ENCODE results near the gene C9orf78.

The C9orf78 gene, protein sequence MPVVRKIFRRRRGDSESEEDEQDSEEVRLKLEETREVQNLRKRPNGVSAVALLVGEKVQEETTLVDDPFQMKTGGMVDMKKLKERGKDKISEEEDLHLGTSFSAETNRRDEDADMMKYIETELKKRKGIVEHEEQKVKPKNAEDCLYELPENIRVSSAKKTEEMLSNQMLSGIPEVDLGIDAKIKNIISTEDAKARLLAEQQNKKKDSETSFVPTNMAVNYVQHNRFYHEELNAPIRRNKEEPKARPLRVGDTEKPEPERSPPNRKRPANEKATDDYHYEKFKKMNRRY

DNA sequence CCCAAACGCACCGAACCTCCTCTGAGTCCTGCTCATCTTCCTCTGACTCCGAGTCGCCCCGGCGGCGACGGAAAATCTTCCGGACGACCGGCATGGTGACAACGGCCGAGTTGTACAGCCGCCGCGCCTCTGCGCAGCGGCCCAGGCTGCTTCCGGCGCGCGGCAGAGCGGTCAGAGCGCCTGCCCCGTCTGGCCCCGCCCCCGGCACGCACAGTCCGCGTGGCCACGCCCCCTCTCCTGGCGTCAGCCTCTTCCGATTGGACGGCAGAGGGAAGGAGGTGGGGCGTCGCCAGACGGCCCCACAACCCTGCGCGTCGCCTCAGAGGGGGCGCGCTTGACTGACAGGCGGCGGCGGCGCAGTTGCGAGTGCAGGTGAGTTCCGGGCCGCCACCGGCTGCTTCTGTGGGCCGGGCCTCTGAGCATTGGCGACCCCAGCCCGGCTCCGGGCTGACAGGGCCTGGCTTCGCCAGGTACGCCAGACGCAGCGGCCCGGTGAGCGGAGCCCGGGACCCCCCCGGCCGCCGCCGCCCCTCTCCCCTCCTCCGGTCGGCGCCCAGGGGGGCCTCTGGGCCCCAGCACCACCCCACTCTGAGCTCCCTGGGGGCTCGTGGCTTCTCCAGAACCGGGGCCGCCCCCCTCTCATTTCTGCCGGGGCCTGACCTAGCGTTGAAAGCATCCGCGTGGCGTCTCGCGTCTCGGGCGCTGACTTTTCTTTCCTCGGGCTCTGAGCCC is at the start of gene C9orf78, which contains the start of gene USP20:
Gene C9orf78, minus strand, starts transcription at position 148 of the 732 bp plus-strand sequence. Its CDS starts 54 bp downstream, at position 94.
Gene USP20, plus strand, starts transcription at position 331 of the 732 bp plus-strand sequence. CDS start 17,098 bp downstream, outside the sequence.
- peak; percentile 95 for DNase-seq

GRCh38 chr9:129884220-129885017 is 49.3 kb upstream of the C9orf78 start:
- peak; percentile 96 for DNase-seq

GRCh38 chr9:129881547-129882324 is 46.7 kb upstream of the C9orf78 start:
- no peak for DNase-seq

DNA sequence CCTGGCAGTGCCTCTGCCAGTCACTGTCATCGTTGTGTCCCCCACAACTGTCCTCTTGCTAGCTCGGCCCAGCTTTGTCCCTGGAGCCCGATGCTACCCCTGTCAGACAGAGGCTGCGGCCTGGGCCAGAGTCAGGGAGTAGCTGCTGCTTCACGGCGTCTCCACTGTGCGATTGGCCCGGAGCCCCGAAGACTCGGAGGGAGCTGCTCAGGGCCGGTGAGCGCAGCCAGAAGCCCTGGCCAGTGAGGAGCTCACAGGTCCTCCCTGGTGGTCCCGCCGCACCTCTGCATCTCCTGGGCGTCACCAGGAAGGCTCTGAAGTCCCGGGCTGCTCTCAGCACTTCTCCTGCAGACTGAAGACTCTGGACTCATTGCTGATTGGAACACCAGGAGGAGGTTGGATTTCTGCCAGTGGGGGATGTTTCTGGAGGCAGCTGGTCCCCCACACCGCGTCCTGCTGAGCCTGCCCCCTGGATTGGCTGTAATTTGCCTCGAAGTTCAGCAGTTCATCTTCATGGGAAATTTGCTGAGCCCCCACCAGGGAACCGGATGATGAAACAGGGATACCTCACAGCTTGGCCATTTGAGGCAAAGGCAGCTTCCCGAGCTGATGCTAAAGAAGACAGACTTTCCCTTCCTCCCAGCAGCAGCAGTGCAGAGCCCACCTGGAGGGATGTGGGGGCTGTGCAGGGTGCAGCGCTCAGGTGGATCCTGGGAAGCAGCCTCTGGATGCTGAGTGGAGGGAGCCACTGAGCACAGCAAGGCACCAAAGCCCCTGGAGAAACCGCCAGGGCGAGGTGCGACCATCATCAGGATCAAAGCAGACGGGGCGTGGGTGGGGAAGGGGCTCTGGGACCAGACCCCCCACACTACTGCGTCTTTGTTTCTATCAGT is 45.8 kb upstream of the C9orf78 start:
- DNase-seq = no peak

GRCh38 chr9:129879991-129880653 is 45.0 kb upstream of the C9orf78 start:
- DNase-seq = no peak

DNA sequence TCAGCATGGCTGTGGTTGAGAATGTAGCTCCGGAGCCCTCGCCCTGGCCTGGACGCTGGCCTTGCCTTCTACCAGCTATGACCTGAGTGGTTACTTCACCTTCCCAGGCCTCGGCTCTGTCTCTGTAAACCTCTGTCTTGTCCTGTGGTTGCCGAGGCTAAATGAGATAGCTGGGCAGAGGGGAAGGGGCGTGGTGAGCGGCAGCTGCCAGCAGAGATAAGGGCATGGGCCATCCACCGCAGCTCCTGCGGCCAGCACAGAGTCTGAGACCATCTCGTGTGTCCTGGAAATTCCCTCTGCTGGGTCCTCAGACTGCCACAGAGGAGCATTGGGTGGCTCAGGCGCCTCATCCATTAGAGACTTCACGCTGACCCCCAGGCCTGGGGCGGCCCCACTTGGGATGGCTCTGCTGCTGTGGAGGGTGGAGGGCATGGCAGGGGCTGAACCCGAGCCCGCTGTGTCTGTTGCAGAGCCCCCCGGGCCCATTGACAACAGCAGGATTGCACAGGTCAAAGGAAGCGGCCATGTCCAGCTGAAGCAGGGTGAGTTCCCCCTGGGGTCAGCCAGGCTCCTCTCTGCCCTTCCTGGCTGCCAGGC is 44.1 kb upstream of the C9orf78 start:
- peak; percentile 97 for DNase-seq

DNA sequence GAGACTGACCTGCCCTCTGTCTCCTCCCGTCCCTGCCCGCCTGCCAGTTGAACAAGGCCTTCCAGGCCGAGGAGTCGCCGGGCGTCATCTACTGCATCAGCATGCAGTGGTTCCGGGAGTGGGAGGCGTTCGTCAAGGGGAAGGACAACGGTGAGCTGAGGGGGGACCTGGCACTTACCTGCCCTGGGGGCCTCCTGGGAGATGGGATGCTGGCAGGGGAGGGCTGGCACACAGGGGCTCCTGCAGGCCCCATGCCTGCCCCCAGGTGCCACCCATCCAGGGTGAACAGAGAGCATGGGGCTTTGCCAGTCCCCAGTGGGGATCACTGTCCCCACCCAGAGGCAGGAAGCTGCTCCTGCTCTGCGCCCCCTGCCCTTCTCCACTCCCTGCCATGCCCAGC is 43.2 kb upstream of the C9orf78 start:
- DNase-seq = peak; percentile 46

DNA sequence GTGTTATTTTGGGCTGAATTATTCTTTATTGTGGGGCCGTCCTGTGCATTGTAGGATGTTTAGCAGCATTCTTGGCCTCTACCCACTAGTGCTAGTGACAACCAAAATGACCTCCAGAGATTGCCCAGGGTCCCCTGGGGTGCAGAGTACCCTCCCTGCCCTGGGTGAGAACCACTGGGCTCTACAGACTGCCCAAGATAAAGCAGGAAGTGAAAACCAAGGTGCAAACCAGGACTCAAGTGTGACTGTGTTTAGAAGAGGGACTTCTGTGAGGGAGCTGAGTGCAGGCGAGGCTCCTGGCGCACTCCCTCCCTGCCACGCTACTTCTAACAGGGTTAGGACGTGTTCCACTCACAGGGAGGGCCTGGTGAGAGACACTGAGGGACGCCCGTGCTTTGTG is 41.7 kb upstream of the C9orf78 start:
- DNase-seq = no peak

GRCh38 chr9:129875687-129876395 is 40.8 kb upstream of the C9orf78 start:
- no peak for DNase-seq

DNA sequence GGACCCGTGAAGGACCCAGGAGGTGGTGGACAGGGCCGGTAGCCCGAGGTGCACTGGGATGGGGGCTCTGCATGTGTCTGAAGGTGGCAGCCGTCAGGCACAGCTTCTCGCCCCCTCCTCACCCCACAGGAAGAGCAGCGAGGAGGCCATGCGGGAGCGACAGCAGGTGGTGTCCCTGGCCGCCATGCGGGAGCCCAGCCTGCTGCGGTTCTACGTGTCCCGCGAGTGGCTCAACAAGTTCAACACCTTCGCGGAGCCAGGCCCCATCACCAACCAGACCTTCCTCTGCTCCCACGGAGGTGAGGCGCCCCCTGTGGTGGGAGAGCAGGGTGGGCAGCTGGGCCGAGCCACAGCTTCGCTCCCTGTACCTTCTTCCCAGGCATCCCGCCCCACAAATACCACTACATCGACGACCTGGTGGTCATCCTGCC is 40.1 kb upstream of the C9orf78 start:
- DNase-seq = no peak

- DNase-seq = no peak
Measured at GRCh38 chr9:129874261-129875101, 39.4 kb upstream of the C9orf78 start.

DNA sequence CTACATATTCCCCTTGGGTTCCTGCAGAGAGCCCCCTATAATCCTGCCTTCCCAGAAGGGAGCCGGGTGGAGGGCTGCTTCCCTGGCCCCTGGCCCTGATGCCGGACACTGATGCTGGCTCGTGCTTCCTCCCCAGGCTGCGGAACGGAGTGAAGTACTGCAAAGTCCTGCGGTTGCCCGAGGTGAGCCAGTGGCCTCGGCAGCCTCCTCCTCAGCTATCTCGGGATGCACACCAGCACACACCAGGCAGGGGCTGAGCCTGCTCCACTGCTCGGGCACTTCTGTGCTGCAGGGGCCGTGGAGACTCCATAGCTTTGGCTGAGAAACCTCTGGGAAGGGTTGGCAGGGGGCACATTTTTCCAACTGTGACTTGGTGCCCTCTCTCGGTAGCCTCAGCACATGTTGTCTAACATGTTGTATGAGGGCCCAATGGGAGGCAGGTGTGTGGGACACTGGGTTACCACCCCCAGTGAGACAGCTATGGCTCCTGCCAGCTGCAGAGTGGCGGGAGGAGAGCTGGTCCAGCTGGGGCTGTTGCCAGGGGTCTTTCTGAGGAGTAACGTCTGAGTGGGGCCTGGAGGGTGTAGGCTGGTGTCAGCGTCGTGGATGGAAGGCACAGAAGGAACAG is 38.6 kb upstream of the C9orf78 start:
- no peak for DNase-seq

DNA sequence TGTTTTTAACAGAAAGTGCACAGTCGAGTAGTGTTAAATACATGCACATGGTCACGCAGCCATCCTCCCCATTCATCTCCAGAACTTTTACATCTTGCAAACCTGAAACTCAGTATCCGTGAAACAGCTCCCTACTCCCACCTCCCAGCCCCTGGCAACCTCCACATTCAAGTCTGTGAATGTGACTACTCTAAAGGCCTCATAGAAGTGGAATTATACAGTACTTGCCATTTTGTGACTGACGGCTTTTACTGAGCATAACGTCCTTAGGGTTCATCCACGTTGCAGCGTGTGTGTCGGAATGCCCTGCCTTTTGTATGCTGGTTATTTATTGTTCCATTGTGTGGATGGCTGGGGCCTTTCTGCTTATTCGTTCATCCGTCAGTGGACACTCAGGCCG is 36.0 kb upstream of the C9orf78 start:
- DNase-seq = no peak

DNA sequence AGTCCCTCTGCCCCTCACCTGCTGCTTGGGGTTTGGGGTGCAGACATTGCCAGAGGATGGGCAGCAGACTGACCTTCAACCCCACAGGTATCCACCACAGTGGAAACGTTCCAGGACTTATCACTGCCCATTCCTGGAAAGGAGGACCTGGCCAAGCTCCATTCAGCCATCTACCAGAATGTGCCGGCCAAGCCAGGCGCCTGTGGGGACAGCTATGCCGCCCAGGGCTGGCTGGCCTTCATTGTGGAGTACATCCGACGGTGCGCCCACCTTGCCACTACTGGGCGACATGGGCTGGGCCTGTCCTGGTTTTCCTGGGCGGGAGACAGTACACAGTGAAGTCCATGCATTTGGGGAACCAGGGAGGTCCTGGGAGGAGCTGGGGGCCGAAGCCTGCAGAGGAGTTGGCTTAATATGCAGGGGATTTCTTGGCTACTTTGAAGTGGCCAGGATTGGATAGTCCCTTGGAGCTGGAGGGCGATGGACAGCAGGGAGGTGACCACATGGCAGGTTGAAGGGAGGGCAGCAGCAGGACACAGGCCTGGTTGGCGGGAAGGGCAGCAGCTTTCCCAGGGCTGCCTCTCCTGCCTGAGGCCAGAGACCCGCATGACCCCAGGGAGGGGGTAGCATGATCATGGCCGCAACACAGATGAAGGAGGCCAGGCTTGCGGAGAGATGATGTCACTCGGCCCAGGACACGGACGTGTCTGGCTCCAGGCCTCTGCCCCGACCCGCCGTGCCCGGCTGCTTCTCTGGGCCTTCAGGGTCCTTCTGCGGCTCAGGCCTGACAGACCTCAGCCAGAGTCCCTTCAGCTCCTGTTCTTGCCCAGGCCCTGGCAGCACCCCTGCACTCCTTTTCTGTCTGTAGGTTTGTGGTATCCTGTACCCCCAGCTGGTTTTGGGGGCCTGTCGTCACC is 34.8 kb upstream of the C9orf78 start:
- no peak for DNase-seq

GRCh38 chr9:129868872-129869486 is 33.9 kb upstream of the C9orf78 start:
- DNase-seq = no peak

DNA sequence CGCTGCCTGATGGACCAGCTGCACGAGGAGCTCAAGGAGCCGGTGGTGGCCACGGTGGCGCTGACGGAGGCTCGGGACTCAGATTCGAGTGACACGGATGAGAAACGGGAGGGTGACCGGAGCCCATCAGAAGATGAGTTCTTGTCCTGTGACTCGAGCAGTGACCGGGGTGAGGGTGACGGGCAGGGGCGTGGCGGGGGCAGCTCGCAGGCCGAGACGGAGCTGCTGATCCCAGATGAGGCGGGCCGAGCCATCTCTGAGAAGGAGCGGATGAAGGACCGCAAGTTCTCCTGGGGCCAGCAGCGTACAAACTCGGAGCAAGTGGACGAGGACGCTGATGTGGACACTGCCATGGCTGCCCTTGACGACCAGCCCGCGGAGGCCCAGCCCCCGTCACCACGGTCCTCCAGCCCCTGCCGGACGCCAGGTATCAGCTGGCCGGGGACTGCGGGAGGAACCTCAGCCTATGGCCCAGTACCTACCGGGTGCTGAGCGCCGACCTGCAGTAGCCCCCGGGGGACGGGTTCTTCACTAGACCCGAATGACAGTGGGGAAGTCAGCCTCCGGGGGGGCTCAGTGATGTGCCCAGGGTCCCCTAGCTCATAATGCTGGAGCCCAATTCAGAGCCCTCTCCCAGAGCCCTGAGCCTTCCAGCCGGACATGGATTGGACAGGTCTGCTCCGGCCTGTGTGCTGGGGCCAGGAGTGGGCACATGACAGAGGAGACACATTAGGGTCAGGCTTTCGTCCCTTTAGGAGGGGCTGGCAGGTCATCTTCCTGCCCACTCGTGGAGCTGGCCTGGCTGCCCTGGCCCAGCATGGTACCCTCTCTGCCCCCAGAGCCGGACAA is 33.2 kb upstream of the C9orf78 start:
- DNase-seq = no peak

All from hematopoietic multipotent progenitor cell treated with erythropoietin and hydrocortisone succinate and interleukin-3 and kit ligand, for 8 days (in vitro differentiated cells).